Endometrium (tissue), 2 donors: Measurements from ENCODE around the gene LTB.

Source experiments
- FAIRE-seq: peaks from 2 replicates; lab custom pipeline; 2012; peaks lifted over from hg19 to GRCh38; lab: Jason Lieb, UNC
- donor health status: control.
- donor health status: control.

The LTB gene

DNA sequence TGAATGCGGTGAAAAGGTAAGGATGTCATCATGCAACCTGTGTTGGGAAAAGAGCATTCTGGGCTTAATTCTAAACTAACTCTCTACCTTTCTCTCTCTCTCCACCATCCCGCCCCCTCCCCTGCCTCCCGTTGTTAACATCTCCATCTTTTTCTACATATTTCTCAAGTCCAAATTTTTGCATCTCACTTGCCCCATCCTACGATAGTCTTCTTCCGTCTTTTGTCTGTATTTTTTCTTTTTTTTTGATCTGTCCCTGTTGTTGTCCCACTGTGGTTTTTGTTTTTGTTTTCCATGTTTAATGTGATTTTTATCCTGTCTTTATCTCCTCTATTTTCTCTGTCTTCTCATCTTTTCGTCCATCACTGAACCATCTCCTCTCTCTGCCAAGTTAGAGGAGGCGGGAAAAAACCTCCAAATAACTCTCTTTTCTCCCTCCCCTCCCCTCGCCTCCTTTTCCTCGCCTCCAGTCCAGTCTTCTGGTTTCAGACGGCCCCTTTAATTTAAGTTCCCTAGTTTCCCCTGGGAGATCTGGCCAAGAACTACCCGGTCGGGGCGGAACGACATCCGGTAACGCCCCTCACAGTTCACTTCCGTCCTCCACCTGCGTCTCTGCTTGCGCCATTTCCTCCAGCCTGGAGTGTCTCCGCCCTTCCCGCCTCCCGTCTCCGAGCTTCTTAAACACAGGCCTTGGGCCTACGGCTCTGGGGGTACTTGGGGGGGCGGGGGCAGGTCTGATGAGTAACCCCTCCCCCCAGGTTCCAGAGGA is 35.1 kb downstream of the LTB start, which contains the start of gene NFKBIL1:
TSS of gene NFKBIL1 (plus strand) at position 651 of the 769 bp plus-strand sequence. CDS start at position 738, 87 bp downstream.
- peak; percentile 76 for FAIRE-seq

DNA sequence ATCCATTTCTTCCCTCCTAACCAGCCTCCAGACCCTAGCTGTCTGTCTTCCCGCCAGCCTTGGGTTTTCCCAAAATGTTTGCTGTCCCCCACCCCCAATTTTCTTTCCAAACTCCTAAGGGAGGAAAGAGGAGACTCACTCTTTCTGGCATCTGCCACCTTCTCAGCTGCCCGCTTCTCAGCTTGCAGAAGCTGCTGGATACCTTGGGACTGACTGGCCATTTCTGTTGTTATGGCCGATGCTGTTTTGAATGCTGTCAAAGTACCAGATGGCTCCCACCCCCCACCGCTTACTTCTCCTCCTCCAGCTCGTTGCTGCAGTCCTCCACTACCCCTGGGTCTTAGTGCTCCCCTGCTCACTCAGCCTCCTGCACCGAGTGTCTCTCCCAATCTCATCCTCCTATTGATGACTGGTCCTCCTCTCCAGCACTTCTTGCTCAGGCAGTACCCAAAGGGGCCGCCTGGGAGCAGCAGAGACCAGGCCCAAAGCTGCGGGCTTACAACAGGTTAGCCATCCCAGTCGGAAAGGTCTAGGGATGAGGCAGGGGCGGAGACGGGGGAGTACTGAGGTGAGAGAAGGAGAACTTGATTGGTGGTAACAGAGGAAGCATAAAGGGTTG is 35.8 kb downstream of the LTB start, which contains the start of gene ATP6V1G2:
TSS of gene ATP6V1G2 (minus strand) at position 270 of the 619 bp plus-strand sequence. CDS start at position 221, 49 bp downstream.
- no peak for FAIRE-seq

DNA sequence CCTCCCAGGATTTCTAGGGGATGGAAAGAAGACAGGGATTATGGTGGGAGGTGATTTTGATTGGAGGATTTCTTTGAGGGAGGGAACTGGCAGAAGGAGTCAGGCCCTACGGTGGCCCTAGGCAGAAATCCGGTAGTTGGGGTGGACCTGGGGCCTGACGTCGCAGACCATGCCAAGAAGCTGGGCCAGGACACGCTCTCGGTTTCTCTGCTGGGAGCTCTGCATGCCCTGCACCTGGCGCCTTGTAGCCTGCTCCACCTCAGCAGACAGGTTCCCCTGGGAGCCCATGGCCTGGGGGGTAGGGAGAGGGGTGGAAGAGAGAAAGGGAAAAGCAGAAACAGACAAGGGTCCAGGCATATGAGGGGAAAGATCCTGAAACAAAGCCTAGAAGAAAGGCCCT is 36.9 kb downstream of the LTB start:
- FAIRE-seq: no peak

DNA sequence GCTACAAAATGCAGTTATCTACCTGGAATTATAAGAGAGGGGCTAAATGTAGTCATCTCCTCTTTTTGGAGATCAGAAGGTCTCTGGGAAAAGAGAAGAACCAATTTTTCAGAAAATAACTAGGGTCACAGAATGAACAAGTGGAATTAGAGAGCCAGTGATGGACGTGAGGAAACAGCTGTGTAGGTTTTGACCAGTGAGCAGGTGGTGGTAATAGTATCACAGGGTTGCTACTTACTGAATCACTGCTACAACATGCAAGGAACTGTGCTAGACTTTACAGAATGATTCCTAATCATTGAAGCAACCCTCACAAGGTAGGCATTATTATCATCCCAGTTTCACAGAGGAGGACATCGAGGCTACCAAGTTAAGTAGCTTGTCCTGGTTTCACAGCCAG is 37.5 kb downstream of the LTB start:
- no peak for FAIRE-seq

DNA sequence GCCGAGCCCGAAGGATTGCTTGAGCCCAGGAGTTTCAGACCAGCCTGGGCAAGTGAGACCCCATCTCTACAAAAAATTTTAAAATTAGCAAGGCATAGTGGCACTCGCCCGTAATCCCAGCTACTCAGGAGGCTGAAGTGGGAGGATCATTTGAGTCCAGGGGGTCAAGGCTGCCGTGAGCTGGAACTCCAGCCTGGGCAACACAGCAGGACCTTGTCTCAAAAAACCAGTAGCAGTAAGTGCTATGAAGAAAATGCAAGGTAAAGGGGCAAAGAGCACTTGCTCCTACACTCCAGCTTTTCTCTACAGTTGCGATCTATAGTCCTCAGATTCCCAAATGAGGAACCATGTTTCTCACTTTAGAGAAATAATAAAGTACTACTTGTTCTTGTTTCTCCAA is 38.6 kb downstream of the LTB start:
- FAIRE-seq: no peak

DNA sequence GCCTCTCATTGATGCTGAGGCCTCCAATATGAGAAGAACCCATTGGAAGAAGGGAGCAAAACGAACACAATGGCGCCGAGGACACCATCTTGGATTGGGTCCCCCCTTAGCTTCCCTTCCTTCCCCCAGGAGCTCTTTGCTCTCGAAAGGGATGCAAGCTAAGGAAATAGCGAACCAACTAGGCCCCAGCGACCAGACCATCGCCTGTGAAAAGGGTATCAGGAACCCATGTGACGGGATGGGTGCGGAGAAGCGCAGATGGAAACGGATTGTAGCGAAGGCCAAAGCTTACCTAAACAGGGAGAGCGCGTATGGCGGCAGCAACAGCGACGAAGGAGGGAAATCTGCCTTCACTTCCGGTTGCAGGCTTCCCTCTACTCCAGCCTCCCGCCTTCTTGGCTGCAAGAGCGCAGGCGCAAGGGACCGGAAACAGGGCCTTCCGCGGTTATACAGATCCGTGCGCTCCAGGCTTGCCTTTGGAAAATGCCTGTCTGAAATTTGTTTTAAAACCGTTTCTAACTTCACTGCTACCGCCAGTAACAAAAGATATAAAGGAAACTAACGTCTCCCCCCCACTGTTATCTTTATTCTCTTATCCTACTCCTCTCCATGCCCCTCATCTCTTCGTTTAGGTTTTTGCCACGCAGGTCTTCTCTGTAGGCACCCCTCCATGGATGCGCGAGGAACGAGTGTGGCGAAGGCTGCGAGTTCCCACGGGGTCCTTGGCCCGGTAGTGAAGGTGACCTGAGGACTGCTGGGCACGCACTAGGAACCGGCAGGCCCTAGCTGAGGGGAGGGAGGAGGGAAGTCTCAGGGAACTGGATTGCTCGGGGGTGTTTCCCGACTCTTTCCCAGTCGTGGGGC is 40.3 kb downstream of the LTB start, which contains the start of gene DDX39B:
TSS of gene DDX39B (minus strand) at position 346 of the 864 bp plus-strand sequence. CDS start 1,471 bp downstream, outside the sequence.
- FAIRE-seq: no peak

DNA sequence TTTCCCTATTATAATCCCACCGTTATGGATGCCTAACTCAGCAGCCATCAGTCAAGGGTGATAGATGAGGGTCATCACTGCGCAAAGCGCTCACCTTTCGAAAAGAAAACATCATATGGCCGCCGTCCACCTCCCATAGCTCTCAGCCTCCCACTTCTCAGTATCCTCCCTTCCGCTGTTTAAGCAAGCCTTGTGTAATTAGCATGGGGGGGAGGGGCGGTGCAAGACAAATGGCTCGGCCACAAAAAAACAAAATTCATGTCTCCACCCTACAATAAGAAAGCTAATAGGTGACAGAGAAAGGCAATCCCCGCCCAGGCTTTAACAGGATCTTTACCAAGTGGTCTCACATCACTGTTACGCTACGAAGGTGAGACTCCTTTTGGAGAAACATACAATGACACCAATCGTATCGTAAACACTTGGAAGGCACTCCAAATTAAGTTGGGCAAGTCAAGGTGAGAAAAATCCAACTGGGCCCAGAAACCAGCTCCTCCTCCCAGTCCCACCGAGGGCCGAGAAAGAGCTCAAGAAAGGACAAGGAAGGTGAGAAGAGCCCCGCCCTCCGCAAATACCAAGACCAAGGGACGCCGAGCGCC is 41.1 kb downstream of the LTB start:
- FAIRE-seq: no peak

DNA sequence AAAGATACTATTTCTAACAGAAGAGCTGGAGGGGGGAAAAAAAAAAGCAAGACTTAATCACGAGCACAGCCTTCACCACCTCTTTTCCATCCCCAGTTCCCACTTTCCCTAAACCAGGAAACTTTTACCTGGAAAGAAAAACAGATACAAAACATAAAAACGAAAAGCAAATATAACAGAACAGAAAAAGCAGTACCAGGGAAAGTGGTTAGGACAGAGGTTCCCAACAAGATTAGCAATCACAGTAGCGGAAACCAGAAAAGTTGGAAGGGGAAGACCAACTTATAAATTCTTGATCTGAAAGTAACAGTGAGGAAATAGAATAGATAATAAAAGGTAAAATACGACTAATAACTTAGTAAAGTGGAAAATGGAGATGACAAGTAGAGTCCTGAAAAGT is 41.6 kb downstream of the LTB start:
- no peak for FAIRE-seq

DNA sequence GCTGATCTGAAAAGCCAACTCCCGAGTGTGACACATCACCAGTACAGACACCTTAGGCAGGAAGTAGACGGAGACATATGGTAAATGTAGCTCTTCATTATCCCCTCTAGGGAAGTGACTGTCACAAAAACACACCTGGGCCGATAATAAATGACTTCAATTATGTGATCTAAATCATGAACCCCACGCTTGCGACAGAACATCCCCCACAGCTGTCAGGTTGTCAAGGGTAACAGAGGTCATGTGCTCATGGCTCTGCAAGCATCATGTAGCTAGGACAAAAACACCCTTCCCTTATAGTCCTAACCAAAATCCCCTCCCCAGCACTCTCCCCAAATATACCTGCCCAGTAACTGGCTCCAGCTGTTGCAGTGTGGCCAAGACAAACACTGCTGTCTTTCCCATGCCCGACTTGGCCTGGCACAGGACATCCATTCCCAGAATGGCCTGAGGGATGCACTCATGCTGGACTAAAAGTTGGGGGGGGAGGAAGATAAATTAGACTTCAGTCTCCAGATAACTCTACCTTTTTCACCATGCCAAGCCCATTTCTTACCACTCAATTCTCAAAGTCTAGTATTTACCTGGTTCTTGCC is 43.3 kb downstream of the LTB start:
- FAIRE-seq: no peak

DNA sequence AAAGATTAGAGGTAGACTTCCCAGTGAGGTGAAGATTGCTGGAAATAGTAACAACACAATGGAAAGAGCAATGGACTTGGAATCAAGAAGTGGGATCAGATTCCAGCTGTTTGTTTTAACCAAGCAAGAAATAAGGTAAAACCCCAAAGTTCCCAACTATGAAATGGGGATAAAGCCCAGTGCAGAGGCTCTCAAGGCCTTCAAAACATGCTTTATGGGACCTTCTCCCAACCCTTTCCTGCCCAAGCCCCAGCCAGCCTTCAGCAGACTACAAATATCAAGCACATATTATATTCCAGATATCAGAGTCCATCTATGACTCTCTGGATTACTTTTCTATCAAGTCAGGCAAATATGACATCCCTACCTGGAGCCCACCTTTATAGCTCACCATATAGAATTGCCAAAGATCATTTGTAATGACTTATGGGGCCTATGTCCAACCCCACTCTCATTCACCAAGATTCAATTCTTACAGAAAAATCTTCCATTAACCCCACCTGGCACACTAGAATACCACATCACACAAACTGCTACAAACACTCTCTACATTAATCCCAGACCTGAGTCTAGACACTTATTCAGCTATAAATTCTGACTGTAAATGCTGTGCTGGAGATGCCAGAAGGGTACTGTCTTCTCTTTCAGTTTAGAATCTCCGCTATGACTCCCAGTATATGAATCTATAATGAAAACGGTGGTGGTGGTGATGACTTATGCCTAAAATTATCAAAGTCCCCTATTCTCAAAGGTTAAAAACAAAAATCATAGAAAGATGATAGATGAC is 46.5 kb downstream of the LTB start:
- FAIRE-seq: no peak

DNA sequence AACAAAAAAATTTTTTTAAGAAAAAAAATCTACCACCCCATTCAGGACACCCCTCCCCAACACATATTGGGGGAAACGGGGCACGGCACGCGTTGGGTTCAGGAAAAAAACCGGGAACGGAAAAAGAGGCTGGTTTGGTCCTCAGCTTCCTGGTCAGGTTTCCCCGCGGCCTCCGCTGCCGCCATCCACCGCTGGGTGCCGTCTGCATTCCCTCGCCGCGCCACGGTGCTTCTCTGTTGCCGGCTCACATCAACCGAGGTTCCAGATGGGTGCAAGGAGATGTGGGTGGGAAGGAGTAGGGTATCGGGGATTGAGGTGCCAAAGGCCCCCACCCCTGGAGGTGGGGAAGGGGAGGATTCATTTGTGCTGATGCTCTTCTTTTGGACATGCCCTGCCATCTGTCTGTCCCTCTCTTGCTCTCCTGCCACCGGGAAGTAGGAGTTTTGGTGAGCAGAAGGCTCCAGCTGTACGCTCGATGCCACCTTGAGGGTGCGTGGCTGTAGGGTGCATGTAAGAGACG is 47.6 kb downstream of the LTB start:
- no peak for FAIRE-seq

DNA sequence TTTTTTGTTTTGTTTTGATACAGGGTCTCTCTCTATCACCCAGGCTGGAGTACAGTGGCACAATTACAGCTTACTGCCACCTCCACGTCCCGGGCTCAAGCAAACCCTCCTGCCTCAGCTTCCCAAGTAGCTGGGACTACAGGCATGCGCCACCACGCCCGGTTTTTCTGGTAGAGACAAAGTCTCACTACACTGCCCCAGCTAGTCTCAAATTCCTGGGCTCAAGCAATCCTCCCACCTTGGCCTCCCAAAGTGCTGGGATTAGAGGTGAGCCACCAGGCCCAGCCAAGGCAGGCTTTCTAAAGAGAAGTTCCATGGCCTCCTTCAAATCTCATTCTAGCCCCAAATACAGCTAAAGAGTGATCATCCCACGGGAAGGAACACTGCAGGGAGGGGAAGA is 48.2 kb downstream of the LTB start:
- no peak for FAIRE-seq

DNA sequence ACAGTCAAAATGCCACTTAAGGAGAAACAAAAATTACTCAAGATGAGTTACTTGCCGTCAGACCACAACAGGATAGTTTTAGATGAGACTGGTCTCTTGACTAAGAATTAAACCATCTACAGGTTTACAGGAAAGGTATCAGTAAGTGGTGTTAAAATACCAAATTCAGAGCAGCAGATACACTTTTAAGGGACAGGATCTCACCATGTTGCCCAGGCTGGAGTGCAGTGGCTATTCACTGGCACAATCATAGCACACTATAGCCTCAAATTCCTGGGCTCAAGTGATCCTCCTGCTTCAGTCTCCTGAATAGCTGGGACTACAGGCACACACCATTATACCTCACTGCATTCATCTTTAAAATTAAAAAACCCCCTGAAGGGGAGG is 48.8 kb downstream of the LTB start:
- no peak for FAIRE-seq

DNA sequence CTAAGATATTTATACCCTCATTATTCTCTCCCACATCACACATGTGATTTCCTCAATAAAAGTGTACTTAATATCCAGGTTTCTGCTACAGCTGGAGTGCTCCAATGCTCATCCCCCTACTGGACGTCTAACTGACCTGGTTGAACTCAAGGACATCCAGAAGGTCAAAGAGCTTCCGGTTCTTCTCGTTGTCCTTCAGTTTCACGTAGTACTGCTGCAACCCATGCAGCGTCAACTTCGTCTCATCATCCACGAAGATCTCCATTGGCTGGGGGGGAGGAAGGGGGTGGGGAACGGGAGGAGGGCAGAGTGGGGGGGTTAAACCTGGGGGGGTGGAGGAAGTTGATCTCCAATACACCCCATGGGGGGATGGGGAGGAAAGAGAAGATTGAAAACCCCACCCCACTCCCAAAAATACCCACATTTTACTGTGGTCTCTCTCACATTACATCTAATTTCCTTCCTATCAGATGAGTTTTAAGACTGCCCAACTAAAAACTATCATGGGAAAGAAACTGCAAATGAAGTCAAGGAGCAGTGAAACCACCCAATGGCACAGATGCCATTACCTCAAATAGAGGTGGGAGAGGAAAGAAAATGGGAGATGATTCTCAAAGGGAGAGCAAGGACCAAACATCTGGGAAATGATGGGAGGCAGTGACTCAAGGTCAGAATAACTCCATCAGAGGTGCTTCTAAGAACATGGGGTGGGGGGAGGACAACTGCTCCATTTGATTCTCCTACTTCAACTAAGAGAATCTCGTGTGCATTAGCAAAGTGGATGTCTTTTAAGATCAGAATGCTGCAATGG is 49.4 kb downstream of the LTB start:
- FAIRE-seq: no peak

DNA sequence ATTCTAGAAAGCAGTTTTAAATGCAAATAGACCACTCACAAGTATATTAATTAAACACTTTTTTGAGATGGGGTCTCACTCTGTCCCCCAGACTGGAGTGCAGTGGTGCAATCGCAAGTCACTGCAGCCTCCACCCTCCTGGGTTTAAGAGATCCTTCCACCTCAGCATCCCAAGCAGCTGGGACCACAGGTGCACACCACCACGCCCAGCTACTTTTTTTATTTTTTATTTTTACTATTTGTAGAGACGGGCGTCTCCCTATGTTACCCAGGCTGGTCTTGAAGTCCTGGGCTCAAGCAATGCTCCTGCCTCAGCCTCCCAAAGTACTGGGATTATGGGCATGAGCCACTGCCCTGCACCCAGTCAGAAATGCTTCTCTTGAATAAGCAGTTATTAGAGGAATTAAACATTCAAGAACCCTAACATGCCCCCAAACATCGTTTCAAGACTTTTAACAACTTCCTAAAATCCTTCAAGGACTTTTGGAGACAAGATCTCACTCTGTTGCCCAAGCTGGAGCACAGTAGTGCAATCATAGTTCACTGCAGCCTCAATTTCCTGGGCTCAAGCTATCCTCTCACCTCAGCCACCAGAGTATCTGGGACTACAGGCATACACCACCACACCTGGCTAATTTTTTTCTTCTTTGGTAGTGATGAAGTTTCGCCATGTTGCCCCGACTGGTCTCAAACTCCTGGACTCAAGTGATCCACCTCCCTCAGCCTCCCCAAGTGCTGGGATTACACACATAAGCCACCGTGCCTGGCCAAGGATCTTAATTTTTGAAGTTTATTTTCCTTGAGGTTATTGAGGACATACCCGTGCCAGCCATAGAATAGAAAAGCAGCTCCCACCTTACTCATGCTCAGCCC is 50.2 kb downstream of the LTB start:
- FAIRE-seq: no peak

DNA sequence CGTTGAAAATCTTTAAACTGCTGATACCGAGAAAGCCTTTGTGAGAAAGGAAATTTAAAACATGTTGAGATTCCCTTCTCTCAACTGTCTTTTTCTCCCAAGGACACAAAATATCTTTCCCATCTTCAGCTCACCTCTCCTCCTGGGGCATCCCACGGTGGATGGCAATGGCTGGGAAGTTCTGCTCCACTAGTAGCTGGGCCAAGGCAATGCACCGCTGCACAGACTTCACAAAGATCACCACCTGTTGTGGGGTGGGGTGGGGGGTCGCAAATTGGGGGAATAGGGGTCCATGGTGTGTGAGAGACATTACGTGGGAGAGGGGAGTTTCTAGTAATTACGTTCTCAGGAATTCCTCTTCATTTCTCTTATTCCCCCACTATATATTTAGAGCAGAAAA is 51.1 kb downstream of the LTB start:
- FAIRE-seq: no peak

DNA sequence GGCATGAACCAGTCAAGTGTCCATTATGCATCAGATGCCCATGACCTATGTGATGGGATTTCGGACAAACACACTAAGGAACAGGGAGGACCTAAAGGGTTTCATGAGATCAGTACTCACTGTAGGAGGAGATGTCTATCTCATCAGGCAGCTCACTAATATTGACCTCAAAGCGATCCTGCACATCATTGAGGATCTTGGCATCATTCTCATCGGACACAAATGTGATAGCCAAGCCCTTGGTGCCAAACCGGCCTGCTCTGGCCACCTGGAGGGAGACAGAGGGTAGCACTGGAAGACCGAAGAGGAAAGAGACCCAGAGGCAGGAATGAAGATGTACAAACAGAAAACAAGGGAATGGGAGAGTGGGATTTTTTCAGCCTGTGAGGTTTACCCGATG is 51.6 kb downstream of the LTB start:
- FAIRE-seq: no peak
